H1 (cell line): ENCODE data around the gene BANF1. TPM values are rescaled to one million over a fixed set of nuclear protein-coding genes. Genes with fewer than 3 reads are reported as not detected.

Experiments used
- TCF12 ChIP-seq: IDR thresholded peaks from 2 replicates; pipeline ENCODE4 v1.6.1; 2011; ENCODE audit warnings: low read depth, mild to moderate bottlenecking, low read length
- YY1 ChIP-seq: IDR thresholded peaks from 2 replicates; pipeline ENCODE4 v1.6.1; 2011; ENCODE audit warnings: low read depth, mild to moderate bottlenecking, low read length
- polyA plus RNA-seq, 7 experiments: library from polyadenylated mRNA; depleted of rRNA in 3 of 7; stranded (reverse) in 5 of 7; unstranded in 2 of 7; fragments of >200 nt in 5 of 7; fragments of 200-250 nt in 2 of 7; gene quantifications; 1 replicate in 5 of 7; 2 replicates in 1 of 7; 4 replicates in 1 of 7; pipeline versions ENCODE4 v1.2.1 to v1.2.3, GENCODE V29; 2011 to 2013; ENCODE audit warnings: missing spikeins in 2 of 7, mixed read lengths in 2 of 7
- total RNA-seq: library from RNA; stranded (reverse); fragmentation: NEBNext Ultra II Directional; extraction: Animal tissue kit (Norgen Biotek cat#: 25700); gene quantifications from 2 replicates; pipeline ENCODE4 v1.2.1, GENCODE V29; 2021

BANF1 gene
- total and polyA plus RNA-seq, 2 of the 8 experiments (the other 6 are each of a cell fraction or from before 2014, with no cell fraction given), result 330 to 467 TPM

DNA sequence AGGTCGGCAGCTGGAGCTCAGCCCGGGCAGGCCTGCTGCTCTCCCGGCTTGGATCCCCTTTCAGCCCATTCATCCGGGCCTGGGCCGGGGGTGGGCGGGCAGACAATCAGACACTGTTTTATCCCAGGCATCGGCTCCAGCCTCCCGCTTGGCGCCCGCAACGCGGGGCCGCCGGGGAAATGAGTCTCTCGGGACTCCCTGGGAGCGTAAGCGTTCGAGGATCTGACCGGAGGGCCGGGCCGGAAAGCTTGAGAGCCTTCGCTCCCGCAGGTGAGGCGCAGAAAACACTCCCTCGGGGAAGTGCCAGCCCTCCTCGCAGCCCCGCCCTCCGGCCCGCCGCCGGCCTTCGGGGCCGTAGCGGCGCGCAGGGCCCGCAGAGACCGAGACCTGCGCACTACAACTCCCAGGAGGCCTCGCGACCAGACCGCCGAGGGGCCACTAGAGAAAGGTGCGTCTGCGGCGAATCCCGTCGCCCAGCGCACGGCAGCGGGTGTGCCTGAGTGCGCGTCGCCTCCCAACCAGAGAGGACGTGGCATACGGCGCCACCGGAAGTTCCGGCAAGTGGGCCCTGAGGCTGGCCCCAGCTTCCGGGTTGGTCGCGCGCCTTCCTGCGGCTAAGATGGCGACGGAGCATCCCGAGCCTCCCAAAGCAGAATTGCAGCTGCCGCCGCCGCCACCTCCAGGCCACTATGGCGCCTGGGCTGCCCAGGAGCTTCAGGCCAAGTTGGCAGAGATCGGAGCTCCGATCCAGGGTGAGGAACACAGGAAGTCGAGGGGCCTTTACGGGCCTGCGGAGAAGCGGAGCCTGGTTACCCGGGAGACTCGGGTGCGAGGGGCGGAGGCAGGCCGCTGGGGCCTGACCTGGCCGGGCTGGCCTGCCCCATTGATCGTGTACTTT, 49.7 kb downstream of the BANF1 start, which contains the start of gene SF3B2 (continued):
- TF ChIP-seq YY1, result peak; percentile 95
- TF ChIP-seq TCF12, result no peak
